ENCODE measurements around the gene CASTOR1. TPM values are rescaled to one million over a fixed set of nuclear protein-coding genes. Genes with fewer than 3 reads are reported as not detected.

CASTOR1 gene
- total RNA-seq, 6 experiments from 2014 or later: 4.5 to 8.1 (median 5.7) TPM

DNA sequence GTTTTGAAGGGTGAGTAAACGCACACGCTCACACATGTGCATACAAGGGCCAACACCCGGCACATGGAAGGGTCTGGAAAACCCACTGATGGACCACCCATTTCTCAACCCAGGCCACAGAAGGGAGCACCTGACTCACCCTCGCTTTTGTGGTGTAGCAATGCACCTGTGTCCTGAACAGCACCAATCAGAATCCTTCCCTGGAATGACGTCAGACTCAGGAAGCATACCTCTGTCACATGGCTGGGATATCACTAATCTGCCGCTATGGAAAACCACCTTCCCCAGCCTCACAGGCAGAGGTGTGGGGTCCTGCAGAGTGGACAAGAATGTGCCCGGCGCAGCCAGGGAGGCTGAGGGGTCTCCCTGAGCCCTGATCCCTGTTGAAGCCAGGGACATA is 13.7 kb downstream of the CASTOR1 start:
- no peaks in the 10 kb centered on the region for H3K9me3 Mint-ChIP-seq
- no peak overlapping the region for H3K27ac Mint-ChIP-seq
- no peaks in the 10 kb centered on the region for H3K36me3 Mint-ChIP-seq (ENCODE audit: low read depth)
- TF ChIP-seq, protein P1, sequence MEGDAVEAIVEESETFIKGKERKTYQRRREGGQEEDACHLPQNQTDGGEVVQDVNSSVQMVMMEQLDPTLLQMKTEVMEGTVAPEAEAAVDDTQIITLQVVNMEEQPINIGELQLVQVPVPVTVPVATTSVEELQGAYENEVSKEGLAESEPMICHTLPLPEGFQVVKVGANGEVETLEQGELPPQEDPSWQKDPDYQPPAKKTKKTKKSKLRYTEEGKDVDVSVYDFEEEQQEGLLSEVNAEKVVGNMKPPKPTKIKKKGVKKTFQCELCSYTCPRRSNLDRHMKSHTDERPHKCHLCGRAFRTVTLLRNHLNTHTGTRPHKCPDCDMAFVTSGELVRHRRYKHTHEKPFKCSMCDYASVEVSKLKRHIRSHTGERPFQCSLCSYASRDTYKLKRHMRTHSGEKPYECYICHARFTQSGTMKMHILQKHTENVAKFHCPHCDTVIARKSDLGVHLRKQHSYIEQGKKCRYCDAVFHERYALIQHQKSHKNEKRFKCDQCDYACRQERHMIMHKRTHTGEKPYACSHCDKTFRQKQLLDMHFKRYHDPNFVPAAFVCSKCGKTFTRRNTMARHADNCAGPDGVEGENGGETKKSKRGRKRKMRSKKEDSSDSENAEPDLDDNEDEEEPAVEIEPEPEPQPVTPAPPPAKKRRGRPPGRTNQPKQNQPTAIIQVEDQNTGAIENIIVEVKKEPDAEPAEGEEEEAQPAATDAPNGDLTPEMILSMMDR (IDR thresholded peaks at IDR 0.05): no peak
- peaks cover 21% of the 10 kb centered on the region for H3K4me1 Mint-ChIP-seq (ENCODE audit: low read depth)
- no peak for DNase-seq
- peaks cover 19% of the 10 kb centered on the region for H3K27me3 Mint-ChIP-seq (ENCODE audit: insufficient read depth)
- H3K4me3 Mint-ChIP-seq: no peak overlapping the region

DNA sequence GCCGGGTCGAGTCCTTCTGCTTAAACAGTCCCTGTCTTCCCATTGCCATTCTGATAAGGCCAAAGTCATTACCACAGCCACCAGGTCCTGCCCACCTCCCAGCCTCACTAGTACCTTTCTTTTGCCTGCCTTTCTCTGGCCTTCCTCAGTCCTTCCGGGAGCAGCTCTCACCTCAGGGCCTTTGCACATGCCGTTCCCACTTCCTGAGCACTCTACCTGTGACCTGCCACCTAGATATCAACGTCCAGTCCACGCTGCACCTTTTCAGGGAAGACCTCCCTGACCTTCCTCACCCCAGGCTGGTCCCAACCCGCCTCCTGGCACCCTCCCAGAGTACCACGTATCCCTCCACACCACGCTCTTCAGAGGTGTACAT is 14.9 kb downstream of the CASTOR1 start:
- TF ChIP-seq, protein P1 (IDR thresholded peaks at IDR 0.05): no peak
- H3K4me3 Mint-ChIP-seq: no peak overlapping the region
- DNase-seq: no peak
- no peak overlapping the region for H3K27ac Mint-ChIP-seq
- no peaks in the 10 kb centered on the region for H3K9me3 Mint-ChIP-seq
- H3K36me3 Mint-ChIP-seq (ENCODE audit: low read depth): no peaks in the 10 kb centered on the region
- H3K27me3 Mint-ChIP-seq (ENCODE audit: insufficient read depth): peaks cover 20% of the 10 kb centered on the region
- peaks cover 15% of the 10 kb centered on the region for H3K4me1 Mint-ChIP-seq (ENCODE audit: low read depth)

DNA sequence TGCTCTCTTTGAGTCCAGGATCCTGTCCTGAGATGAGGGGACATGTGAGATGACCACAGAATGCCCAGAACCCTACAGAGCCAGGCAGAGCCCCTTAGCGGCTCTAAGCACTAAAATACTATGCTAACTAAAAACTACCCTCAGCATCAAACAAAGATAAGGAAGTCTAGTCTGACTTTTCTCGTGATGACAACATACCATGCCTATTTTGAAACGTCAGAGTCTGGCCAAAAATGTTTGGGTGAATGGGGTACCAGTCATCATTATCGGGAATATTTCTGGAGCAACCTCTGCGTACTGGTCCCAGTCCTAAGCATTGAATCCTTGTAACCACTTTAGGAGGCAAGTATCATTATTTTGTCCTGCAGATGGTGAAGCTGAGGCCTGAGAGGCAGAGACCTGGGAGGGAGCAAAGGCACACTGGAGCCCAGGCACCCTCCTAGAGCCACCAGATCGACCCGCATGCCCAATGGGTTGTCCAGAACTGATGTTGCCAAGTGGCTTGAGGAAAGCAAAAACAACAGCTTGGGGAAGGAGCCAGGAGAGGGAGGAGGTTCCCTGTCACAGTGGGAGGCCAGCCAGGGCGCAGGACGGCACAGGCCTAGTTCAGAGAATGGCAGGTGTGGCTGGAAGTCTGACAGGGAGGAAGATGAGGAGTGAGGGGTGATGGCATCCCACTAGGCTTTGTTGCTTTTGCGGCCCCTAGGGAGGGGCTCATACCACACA is 15.4 kb downstream of the CASTOR1 start:
- Mint-ChIP-seq H3K27ac (no peak overlapping the region), H3K36me3 (ENCODE audit: low read depth) (no peaks in the 10 kb centered on the region), H3K27me3 (ENCODE audit: insufficient read depth) (peaks cover 20% of the 10 kb centered on the region), H3K4me1 (ENCODE audit: low read depth) (peaks cover 15% of the 10 kb centered on the region), H3K9me3 (no peaks in the 10 kb centered on the region), H3K4me3 (no peak overlapping the region)
- TF ChIP-seq, protein P1 (IDR thresholded peaks at IDR 0.05): no peak
- no peak for DNase-seq

DNA sequence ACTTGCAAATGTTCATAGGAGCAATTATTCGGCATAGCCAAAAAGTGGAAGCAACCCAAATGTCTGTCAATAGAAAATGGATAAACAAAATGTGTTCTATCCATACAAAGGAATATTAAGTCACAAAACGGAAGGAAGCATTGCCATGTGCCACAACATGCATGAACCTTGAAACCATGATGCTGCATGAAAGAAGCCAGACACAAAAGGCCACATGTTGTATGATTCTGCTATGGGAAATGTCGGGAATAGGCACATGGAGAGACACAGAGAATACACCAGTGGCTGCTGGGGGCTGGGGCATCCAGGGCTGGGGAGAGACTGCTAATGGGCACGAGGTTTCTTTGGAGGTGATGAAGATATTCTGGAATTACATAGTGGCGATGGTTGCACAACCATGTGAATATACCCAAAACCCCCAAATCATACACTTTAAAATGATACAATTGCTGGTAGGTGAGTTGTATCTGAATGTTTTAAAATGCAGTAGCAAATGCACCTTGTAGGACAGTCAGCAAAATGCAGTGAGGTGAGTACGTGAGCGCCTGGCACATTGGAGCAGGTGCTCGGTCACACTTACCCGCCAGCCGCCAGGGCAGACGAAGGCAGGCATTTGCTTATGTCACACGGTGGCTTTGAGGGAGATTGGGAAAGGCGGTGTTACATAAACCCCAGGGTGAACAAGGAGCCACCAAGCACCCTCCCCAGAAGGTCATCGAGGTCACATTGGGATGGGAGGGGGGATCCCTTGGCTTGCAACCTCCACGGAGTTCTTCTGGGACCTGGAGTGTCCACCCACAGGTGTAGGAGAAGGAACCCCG is 16.3 kb downstream of the CASTOR1 start:
- TF ChIP-seq, protein P1 (IDR thresholded peaks at IDR 0.05): no peak
- H3K36me3 Mint-ChIP-seq (ENCODE audit: low read depth): no peaks in the 10 kb centered on the region
- no peaks in the 10 kb centered on the region for H3K9me3 Mint-ChIP-seq
- peaks cover 20% of the 10 kb centered on the region for H3K27me3 Mint-ChIP-seq (ENCODE audit: insufficient read depth)
- H3K4me1 Mint-ChIP-seq (ENCODE audit: low read depth): peaks cover 8% of the 10 kb centered on the region
- no peak for DNase-seq
- no peak overlapping the region for H3K4me3 Mint-ChIP-seq
- no peak overlapping the region for H3K27ac Mint-ChIP-seq

DNA sequence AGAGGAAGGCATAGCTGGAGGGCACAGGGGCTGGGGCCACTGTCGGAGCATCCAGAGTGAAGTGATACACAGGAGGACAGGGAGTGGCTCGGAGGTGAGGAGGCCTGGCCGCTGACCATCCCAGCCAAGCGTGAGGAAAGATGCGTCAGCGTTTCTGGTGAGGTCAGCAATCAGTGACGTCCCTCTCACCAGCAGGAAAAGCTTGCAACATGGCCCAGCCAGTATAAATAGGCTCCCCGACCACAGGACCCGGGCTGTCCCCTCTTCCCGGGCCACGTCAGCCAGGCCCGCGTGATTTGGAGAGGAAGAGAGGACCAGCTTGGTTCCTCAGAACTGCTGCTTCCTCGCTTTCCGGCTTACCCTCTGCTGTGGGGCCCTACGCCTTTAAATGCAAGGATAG is 18.5 kb downstream of the CASTOR1 start:
- no peak overlapping the region for H3K4me3 Mint-ChIP-seq
- no peaks in the 10 kb centered on the region for H3K4me1 Mint-ChIP-seq (ENCODE audit: low read depth)
- H3K36me3 Mint-ChIP-seq (ENCODE audit: low read depth): no peaks in the 10 kb centered on the region
- DNase-seq: no peak
- H3K27me3 Mint-ChIP-seq (ENCODE audit: insufficient read depth): peaks cover 16% of the 10 kb centered on the region
- no peak overlapping the region for H3K27ac Mint-ChIP-seq
- TF ChIP-seq, protein P1 (IDR thresholded peaks at IDR 0.05): no peak
- no peaks in the 10 kb centered on the region for H3K9me3 Mint-ChIP-seq
